Transverse colon (tissue), 3 donors: ENCODE results near the gene TBC1D13.

Experiments used
- CTCF ChIP-seq, 5 experiments: fragments of 200-600 bp in 3 of 5; fragments of 450-650 bp in 2 of 5; sonication (generic) in 3 of 5; IDR thresholded peaks; 1 replicate in 2 of 5; 2 replicates in 3 of 5; pipeline ENCODE4 v1.5.1; 2016 to 2017; ENCODE audit warnings: antibody characterized with exemption in 5 of 5, inconsistent platforms in 3 of 5, mild to moderate bottlenecking in 2 of 5, moderate library complexity in 1 of 5
- EP300 ChIP-seq: sonication (generic); formaldehyde crosslinking; IDR thresholded peaks from one replicate; pipeline ENCODE4 v1.6.1; 2017; ENCODE audit warnings: antibody characterized with exemption, low read depth

- TF ChIP-seq CTCF (IDR thresholded peaks at IDR 0.05) (no peak), EP300 (no peak)
These were observed 39.1 kb downstream of the TBC1D13 start for GRCh38 chr9:128825923-128826700.
